ENCODE data around the gene THRB.

The THRB gene

GRCh38 chr3:24485511-24485910, 9.1 kb downstream of the THRB start:
- DNase-seq: no peak

- no peak for DNase-seq
Observed at GRCh38 chr3:24483873-24484272, 10.8 kb downstream of the THRB start.

DNA sequence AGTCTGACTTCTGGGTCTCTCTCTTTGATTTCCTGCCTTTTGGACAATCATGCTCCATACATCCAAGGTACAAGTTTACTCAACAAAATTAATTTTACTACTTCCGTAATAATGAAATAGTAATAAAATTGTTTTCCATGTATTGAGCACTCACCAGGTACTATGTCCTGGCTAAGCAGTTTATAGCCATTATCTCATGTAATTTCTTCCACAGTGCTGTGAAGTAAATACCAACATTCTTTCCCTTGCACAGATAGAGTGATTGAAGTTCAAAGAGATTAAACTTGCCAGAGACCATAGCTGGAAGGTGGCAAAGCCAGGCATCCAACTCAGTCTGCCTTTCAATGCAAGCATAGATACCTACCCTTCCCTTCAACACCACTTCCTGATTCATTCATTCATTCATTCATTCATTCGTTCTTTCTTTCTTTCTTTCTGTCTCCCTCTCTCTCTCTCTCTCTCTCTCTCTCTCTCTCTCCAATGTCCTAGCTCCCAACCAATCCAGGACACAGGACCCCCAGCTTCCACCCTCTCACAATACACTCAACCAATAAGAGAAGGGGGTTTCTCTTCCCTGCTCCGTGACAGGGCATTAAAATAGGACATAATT, 12.4 kb downstream of the THRB start:
- DNase-seq: no peak

GRCh38 chr3:24481193-24481592, 13.5 kb downstream of the THRB start:
- no peak for DNase-seq

DNA sequence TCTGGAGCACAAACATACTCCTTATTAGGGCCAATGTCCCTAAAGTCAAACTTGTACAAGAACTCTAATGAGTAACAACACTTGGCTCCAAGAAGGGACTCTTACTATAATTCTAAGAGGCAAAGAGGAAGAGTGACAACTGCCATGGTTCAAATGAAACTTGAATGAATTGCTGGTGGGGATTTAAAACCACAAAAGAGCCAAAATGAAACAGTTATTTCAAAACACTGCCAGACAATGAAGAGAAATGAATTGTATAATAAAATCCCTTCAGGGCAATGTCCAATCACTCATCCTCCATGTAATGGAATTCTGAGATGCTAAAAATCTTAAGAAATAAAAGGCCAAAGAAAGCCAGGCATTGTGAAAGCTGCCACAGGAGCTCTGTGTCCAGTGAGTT, 14.2 kb downstream of the THRB start:
- no peak for DNase-seq

GRCh38 chr3:24479816-24480215, 14.8 kb downstream of the THRB start:
- DNase-seq: no peak

DNA sequence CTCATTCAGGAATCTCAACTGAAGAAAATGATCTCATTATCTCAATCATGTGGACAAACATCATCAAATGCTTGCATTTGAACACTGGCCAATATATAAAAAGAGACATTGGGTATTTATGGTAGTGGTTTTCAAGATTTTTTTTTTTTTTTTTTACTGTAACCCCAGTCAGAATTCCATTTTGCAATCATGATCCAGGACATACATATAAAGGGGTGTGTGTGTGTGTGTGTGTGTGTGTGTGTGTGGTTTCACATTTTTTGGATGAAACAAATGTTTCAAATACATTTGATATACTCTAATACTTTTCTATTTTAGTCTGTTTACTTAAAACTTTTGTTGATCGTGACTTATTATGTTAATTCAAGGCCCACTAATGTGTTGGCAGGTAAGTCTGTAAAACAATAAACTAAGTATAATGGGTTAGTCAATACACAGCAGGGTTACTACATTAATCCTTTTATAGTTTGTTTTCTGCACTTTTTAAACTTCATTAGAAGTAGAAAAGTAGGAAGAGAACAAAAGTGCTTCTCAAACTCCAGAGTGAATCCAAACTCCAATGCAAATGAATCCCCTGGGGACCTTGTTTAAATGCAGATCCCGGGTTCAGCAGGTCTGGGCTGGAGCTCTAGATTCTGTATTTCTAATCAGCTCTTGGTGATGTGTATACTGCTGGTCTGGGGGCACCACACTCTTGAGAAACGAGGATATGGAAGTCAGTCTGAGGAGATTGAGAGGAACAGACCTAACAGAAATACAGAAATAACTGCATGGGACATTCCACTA, 17.6 kb downstream of the THRB start:
- DNase-seq: no peak

- no peak for DNase-seq
Observed at GRCh38 chr3:24475925-24476324, 18.7 kb downstream of the THRB start.

- DNase-seq: no peak
Observed at GRCh38 chr3:24474862-24475261, 19.8 kb downstream of the THRB start.

DNA sequence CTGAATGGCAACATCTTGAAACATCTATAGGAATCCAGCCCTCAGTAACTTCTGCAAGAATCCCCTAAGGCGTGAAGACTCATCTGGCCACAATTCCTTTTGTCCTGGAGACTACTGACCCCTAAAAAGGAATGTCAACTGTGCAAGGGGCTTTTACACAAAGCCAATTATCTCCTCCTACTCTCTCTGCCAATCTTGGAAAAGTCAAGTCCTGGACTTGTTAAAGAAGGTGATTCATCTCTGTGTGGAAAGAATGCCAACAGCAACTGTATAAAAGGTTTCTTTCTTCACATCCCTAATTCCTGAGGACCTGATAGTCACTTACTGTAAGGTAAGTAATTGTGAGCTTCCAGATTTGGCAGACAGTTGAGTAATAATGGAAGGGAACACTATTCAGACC, 22.3 kb downstream of the THRB start:
- DNase-seq: no peak

GRCh38 chr3:24471486-24471885, 23.2 kb downstream of the THRB start:
- no peak for DNase-seq

DNA sequence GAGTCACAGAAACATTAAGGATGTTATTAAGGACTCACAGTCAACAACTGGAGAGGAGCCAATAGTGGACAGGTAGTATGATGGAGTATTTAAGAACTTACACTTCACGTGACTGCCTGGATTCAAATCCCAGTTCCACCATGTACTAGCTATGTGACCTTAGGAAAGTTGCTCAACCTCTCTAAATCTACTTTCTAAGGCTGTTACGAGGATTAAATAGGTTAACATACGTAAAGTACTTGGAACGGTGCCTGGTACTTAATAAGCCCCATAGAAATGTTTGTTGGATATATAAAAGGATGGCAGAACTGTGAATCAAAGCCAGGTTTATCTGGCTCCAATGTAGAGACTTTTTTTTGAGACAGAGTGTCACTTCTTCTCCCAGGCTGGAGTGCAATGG, 24.4 kb downstream of the THRB start:
- DNase-seq: no peak

- DNase-seq: no peak
Observed at GRCh38 chr3:24464389-24464788, 30.3 kb downstream of the THRB start.

- no peak for DNase-seq
Observed at GRCh38 chr3:24462737-24463136, 31.9 kb downstream of the THRB start.

DNA sequence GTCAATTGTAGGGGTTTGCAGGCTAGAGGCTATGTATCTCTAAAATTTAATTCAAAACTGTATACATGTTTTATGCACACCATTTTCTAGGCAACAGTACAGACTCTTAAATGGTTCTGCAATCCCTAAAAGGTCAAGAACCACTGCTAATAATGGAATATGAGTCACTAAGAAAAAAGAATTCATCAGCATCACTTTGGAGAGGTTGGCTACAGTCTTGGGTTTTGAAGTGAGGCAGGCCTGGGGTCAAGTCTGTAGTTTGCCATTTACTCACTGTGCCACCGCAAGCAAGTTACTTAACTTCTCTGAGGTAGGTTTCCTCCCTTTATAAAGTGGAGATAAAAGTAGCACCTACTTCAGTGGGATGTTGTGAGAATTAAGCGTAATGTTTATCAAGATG, 33.7 kb downstream of the THRB start:
- no peak for DNase-seq

GRCh38 chr3:24457719-24458118, 36.9 kb downstream of the THRB start:
- no peak for DNase-seq

DNA sequence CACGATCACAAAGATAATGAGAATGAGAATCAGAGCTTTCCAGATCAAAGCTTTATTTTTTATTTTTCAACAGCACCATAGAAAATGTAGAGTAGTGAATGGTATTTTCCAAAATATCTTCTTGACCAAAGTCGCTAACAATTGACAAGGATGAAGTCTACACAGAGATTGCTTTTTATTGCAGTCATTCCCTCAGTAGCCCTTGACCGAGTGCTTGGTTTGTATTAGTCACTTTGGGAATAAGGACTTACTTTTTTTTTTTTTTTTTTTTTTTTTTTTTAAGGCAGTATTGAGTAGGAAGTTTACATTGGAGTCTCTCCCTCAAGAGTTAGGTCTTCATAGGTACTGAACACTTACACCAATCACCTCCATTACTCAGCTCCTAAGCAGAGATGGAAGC, 39.8 kb downstream of the THRB start:
- no peak for DNase-seq

- no peak for DNase-seq
Observed at GRCh38 chr3:24454393-24454792, 40.3 kb downstream of the THRB start.

GRCh38 chr3:24451461-24452099, 43.1 kb downstream of the THRB start:
- DNase-seq: no peak

DNA sequence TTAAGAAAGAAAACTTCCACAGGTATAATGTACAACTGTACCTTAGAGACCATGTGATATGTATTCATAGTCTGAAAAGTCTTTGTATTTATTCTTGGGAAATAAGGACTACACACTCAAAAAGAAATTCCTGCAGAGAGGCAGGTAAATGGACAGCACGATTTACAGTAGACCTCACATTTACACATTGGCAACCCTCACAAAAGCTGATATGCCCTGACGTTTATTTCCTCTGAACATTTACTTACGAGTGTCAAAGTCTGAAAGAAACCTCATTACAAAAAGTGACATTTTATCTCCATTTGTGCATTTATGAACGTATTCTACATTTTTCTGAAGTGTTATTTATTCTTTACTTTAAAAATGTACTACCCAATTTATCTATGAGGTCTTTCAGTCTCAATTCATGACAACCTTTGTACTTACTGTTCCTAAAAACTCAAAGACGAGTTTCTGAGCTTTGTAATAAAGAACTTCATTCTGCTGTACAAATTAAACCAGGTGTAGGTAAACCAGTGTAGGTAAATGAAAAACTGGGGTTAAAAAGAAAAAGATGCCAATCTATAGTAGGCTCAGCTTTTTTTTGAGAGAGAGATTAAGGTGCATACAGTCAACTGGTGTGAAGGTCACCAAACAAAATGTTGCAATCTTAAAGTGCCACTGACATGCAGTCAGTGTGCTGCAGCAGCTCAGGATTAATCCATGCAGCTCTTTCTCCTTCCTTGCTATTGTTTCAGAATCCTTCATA, 44.3 kb downstream of the THRB start:
- DNase-seq: no peak

GRCh38 chr3:24447836-24448235, 46.8 kb downstream of the THRB start:
- no peak for DNase-seq

- no peak for DNase-seq
Observed at GRCh38 chr3:24446032-24446431, 48.6 kb downstream of the THRB start.

DNA sequence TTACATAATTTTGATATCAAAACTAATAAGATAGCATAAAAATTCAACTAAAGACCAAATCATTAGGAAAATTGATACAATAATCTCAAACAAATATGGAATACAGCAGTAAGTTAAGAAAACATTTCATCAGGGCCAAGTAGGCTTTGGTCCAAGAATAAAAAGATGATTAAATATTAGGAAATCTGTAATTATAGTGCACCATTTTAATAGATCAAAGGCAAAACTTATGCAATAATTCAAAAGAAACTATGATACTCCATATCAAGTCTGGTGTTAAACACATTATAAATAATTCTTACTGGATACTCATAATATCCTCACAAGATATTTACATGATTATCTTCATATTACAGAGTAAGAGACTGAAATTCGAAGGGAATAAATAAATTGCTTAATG, 51.2 kb downstream of the THRB start:
- DNase-seq: no peak
